M059J (cell line): Measurements from ENCODE around the gene HM13. TPM values are rescaled to one million over a fixed set of nuclear protein-coding genes. Genes with fewer than 3 reads are reported as not detected.
"Not testable (repeated sequence)": the region's sequence is repeated elsewhere in the genome, so short reads cannot be mapped to it uniquely, and the experiment has no call there.

Experiments used
- DNase-seq: peaks from one replicate; pipeline ENCODE4 v3.0.0-alpha.2; 2012; ENCODE audit warnings: low read depth
- total RNA-seq: library from RNA; depleted of rRNA; stranded (reverse); fragments of >200 nt; shearing (Covaris generic); gene quantifications from 2 replicates; pipeline ENCODE4 v1.2.3, GENCODE V29; 2014

Gene HM13
- total RNA-seq, 1 experiment from 2014 or later, result 248 TPM

DNA sequence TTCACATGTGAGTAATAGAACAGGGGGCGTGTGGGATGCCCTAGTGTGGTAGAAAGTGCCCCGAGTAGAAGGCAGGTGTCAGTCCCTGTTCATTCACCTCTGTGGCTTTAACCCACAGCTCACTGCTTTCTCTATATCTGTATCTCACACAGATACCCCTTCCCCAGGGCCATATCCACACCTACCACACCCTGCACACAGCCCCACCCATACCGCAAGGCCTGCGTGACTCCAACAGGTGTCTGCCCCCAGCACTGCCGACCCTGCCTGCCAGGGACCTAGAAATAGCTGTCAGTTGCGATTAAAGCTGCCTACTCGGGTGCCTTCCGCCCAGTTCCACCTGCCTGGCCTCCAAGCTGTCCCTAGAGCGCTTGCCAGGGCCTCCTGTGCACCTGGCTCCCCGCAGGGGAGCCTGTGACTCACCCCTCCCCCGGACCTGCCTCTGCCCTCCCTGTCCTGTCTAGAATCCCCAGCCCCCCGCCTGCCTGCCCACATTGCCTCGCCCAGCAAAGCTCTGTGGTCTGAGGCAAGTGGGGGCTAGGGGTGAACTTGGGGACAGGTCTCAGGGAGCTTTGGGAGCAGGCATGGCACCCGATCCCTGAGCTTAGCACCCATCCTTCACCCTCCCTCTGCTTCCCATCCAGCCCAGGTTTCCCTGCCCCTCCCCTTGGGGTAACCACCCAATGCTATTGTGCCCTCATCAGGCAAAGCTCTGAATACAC lies 52.6 kb downstream of the HM13 start:
- DNase-seq, result peak; percentile 58

DNA sequence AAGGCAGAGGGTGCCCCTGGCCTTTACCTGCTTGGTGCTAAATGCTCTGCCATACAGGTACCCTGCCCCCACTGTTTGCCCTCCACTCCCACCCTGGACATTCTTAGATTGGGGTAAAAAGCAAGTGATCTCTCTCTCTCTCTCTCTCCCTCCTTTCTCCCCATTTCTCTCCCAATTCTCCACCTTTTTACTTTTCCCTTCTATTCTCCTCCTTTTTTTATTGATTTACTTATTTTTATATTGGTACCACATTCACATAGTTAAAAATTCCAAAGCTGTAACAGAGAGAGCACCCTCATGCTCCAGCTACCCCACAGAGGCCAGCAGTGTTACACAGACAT lies 53.1 kb downstream of the HM13 start:
- DNase-seq, result no peak

DNA sequence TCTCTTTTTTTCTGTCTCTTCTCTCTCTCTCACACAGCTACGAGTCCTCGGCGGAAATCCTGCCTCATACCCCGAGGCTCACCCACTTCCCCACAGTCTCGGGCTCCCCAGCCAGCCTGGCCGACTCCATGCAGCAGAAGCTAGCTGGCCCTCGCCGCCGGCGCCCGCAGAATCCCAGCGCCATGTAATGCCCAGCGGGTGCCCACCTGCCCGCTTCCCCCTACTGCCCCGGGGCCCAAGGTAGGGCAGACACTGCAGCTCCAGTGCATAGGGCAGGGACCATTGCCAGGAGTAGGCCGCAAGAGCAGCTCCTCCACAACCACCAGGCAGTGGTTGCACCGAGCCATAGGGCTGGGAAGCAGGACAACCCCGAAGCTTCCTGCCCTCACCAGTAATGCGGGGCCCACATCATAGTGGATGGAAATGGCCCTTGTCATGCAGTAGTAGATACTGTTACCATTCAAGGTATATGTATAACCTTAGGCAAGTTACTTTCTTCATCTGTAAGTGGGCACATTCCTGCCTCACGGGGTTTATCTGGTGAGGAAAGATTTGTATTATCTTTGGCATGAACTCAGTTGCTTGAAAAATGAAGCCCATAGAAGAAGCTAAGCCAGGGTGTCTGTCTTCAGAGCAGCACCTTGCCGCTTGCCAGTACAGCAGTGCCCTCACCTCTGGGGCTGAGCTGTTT lies 53.9 kb downstream of the HM13 start:
- no peak for DNase-seq

DNA sequence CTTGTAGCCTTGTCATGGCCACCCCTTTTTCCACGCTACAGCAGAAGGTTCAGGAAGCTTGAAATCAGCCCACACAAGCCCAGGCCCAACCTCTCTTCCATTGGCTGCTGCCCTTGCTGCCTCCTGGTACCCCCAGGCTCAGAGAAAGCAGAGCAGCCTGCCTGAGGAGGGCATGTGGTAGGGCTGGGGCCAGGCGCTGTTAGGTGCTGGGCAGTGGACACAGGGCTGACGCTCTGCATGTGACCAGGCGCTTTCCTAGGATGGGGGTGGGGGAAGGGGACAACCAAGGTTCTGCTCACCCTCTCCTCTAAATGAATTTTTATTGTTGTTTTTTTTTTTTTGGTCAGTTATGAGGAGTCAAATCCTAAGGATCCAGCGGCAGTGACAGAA lies 54.5 kb downstream of the HM13 start:
- DNase-seq, result no peak

DNA sequence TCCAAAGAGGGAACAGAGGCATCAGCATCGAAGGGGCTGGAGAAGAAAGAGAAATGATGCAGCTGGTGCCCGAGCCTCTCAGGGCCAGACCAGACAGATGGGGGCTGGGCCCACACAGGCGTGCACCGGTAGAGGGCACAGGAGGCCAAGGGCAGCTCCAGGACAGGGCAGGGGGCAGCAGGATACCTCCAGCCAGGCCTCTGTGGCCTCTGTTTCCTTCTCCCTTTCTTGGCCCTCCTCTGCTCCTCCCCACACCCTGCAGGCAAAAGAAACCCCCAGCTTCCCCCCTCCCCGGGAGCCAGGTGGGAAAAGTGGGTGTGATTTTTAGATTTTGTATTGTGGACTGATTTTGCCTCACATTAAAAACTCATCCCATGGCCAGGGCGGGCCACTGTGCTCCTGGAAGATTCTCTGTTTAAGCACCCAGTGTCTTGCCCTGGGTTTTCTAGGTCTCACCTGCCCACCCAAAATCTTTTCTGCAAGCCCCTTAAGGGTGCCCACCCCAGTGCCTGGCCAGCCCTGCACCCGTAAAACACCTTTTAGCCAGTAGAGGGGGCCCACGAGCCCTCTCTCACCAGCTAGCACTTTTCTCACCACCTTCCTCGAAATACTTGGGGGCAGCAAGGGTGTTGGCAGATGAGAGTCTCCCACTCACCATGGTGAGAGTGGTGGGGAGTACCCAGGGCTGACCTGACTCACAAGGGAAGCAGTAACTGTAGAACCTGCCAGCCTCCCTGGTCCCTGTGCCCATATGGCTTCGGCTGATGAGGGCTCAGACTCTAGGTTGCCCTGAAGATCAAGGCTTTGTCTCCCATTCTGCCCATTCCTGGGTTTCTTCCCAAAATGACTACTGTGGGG lies 55.1 kb downstream of the HM13 start:
- DNase-seq, result peak; percentile 79

DNA sequence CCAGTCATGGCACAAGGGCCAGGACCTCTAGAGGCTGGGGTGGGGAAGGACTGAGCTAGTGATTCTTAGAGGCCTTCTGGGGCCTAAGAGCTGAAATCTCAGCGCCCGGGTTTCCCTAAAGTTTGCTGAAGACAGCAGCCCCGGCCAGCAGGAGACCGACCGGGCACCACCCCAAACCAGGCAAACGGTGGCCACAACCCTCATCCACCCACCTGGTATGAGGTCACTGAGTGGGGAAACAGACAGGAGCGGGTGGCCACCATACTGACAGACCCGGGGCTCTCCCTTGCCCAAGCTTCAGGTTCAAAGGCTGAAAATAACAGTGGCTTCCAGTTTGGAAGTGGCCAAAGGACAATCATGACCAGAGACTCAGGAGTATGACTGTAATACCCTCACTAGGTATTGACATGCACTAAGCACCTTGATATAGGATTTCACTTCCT lies 55.8 kb downstream of the HM13 start:
- no peak for DNase-seq

DNA sequence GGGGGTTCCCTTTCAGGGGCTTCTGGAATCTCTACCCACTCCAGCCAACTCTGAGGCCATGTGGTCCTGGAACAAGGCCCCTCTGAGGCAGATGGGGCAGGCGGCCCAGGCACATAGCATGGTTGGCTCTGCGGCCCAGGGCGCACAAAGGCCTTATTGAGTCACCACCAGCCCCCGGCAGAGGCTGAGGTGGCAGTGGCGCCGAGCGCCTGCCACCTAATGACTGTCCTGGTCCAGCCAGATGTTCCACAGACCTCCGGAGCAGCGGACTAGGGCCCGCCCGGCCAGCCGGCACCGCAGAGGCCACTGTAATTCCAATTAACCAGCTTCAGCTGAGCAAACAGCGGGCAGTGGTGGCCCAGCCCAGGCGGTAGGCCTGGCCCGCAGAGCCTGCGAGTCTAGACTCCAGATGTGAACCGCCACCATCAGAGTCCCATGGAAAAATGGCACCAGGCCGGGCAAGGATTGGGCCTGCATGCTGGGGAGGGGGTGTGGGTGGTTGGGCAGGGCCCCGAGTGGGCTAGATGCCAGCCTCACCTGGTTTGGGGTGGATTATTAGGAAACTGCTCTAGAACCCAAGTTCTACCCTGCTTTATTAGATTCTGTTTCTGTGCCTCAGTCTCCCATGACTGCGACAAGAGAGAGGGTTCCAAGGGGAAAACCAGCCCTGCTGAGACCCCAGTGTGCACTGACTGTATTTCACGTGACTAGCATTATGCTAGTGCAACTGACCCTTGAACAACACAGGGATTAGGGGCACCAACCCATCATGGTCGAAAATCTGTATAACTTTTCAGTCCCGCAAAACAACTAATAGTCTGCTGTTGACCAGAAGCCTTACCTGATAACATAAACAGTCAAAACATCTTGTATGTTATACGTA lies 56.7 kb downstream of the HM13 start:
- peak; percentile 76 for DNase-seq

DNA sequence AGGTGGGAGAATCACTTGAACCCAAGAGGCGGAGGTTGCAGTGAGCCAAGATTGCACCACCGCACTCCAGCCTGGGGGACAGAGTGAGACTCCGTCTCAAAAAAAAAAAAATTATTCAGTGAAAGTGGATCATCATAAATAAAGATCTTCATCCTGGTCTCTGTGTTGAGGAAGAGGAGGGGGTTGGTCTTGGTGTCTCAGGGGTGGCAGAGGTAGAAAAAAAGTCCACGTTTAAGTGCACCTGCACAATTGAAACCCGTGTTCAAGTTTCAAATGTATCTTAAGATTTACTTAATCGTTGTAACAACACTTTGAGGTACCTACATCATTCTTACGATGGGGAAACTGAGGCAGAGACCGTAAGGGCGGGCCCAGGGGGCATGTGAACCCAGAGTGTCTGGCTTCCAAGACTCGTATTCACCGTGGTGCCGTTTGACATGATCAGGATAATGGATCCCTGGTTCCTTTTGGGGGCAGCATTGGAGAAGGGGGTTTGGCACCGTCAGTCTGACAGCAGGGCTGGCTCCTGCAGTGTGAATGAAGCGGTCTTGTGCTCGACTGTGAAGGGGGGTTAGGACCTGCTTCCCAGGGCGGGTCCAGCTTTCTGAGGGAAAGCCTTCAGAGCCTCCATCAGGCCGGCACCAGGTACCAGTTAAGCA lies 57.9 kb downstream of the HM13 start:
- no peak for DNase-seq

DNA sequence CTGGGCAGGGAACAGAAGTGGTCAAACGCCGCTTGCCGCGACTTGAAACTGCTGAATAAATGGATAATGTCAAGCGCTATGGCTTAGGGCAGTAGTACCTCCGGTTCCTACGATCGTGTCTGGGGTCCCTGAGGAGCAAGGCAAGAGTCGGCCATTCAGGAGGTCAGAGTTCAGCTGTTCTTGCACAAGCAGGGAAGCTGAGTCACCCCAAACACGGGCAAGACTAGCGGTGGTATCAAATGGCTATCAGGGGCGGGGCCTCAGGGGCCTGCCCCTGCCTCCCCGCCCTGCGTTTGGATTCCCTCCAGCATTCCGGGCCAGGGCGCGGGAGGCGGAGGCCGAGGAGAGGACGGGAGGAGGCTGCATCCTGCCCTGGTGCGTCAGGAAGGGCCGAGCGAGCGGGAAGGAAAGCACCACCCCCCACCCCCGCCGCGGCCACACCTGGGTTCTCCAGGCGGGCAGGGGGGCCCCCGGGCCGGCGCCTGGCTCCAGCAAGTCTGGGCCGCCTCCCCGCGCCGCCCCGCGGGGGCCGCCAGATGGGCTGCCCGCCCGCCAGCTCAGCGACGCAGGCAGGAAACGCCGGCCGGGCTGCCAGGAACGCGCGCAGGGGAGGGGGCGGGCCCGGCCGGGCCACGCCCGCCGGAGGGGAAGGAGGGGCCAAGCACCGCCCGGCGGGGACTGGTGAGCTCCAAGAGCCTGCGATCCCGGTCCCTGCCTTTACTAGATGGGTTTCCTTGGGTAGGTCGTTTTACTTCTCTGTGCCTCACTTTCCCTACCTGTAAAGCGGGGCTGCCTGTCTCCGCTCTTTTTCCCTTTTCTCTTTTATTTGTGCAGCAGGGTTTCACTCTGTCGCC lies 58.7 kb downstream of the HM13 start:
- peak; percentile 100 for DNase-seq

DNA sequence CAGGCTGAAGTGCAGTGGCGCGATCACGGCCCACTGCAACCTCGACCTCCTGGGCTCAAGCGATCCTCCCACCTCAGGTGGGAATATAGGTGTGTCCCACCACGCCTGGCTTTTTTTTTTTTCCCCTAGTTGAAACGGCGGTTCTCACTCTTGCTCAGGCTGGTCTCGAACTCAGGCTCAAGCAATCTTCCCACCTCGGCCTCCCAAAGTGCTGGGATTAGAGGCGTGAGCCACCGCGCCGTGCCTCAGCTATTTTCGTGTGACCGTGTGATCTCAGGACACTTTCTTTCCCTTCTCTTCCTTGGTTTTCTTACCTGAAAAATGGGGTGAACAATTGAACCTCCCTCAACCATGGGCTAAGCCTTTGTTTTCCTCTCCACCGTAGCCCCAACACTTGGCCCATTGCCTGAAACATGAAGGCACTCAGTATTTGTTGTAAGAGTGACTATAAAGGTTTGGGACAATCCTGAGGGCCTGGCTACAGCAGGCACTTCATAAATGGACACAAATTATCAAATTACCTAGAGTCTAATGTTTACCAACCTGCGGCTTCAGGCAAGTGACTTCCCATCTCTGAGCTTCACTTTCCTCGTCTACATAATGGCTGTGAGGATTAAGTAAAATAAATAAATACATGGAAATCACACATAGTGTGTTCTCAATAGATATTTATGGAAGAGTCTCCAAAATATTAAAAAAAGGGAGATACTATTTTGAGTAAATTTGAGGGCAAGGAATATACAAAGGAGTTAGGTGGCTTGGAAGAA lies 59.5 kb downstream of the HM13 start:
- DNase-seq, result peak; percentile 74

DNA sequence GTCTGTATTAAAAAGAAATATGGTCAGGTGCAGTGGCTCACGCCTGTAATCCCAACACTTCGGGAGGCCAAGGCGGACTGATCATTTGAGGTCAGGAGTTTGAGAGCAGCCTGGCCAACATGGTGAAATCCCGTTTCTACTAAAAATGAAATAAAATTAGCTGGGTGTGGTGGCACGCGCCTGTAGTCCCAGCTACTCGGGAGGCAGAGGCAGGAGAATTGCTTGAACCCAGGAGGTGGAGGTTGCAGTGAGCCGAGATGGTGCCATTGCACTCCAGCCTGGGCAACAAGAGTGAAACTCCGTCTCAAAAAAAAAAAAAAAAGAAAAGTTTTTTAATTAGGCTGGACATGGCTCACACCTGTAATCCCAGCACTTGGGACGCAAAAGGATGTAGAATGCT lies 60.7 kb downstream of the HM13 start:
- DNase-seq, result not testable (repeated sequence)

DNA sequence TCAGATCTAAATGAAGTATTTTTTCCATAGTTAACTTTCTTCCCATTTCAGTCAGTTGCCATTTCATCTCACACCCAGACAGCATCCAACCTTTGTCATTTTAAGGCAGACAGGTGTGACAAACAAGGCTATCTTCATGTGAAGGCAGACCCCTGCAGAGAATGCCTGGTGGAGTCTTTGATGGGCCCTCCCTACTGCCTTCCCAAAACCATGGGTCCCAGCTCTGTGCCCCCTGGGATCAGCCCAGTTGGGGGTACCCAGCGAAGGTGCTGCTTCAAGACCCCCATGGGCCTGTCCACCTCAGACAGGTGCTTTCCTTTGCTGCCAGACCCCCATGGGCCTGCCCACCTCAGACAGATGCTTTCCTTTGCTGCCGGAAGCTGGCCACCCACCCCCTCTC lies 62.5 kb downstream of the HM13 start:
- DNase-seq, result no peak

DNA sequence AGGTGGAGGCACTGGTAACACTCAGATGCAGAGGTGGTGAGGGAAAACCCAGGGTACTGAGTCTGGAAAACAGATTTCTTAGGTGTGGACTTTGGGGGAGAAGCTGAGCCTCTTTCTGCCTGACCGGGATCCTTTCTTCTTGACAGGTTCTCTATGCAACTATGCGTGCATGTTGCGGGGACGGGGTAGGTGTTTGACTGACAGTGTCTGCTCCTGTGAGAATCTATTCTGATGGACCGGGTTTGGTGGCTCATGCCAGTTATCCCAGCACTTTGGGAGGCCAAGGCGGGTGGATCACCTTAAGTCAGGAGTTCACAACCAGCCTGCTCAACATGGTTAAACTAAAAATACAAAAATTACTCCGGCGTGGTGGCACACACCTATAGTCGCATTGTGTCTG lies 63.0 kb downstream of the HM13 start:
- DNase-seq, result no peak

DNA sequence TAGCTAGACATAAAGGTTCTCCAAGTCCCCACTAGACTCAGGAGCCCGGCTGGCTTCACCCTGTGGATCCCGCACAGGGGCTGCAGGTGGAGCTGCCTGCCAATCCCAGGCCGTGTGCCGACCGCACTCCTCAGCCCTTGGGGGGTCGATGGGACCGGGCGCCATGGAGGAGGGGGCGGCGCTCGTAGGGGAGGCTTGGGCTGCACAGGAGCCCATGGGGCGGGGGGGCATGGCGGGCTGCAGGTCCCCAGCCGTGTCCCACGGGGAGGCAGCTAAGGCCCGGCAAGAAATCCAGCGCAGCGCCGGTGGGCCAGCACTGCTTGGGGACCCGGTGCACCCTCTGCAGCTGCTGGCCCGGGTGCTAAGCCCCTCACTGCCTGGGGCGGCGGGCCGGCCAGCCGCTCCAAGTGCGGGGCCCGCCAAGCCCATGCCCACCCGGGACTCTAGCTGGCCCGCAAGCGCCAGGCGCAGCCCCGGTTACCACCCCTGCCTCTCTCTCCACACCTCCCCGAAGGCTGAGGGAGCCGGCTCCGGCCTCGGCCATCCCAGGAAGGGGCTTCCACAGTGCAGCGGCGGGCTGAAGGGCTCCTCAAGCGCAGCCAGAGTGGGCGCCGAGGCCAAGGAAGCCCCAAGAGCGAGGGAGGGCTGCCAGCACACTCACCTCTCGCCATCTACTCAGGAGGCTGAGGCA lies 64.4 kb downstream of the HM13 start:
- no peak for DNase-seq

DNA sequence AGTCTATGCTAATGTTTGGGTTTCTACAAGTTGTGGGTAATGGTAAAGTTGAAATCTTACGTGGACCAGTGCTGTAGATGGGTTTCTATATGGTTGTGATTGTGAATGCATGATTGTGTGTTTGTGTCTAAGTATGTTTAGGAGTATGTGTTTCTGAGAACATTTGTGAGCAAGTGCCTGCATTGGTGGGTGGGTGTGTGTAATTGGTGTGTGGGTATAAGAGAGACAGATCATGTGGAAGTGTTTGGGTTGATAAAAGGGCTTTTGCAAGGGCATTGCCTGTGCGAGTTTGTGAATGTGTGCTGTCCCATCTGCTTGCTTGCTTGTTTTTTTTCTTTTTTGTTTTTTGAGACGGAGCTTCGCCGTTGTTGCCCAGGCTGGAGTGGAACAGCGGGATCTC lies 65.0 kb downstream of the HM13 start:
- no peak for DNase-seq

DNA sequence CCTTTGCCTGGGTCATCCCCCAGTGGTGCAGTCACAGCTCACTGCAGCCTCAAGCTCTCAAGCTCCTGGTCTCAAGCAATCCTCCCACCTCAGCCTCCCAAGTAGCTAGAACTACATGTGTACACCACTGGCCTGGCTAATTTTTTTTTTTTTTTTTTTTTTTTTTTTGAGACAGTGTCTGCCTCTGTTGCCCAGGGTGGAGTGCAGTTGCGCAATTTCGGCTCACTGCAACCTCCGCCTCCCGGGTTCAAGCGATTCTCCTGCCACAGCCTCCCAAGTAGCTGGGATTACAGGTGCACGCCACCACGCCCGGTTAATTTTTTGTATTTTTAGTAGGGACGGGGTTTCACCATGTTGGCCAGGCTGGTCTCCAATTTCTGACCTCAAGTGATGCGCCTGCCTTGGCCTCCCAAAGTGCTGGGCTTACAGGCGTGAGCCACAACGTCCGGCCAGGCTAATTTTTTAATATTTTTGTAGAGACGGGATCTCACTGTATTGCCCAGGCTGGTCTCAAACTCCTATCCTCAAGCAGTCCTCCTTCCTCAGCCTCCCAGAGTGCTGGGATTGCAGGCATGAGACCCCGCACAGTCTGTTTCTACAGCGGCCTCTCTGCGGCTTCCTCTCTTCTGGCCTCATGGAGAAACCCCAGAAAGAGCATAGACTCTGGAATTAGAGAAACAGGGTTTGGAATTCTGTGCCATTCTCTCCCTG lies 65.9 kb downstream of the HM13 start:
- DNase-seq, result not testable (repeated sequence)

DNA sequence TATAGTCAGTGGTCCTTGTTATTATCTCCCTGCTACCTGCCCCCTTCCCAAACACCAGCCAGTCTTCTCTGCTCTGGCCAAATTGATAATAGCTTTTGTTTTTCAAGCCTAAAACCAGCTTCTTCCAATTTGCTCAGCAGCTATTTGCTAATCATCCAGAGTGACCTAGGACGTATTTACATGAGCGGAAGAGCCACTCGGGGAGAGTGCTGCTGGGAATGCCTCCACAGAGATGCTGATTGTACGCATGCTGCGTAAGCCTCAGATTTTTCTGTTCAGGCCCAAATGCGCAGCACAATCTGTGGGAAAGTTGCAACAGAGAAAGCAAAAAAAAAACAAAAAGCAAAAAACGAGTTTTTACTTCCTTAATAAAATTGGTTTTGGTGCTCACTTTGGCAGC lies 66.5 kb downstream of the HM13 start:
- no peak for DNase-seq

DNA sequence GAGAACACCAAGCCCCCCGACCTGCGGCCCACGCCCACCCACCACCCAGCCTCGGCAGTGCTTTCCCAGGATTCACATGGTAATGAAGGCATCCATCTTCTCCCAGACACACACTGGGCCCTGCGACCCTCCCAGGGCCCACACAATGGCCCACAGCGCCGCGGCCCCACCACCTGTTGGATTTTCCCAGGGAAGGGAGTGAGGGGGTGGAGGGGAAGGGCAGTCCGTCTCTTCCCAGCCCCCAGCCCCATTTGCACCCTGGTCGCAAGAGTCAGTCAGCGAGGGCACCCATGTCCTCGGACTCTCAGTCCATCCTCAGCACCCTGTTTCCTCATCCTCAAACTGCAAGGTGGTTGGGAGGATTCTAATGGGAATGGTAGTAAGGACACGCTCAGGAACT lies 67.1 kb downstream of the HM13 start:
- DNase-seq, result no peak
